DMS114 treated with DMSO at 0.1 percent for 48 hours (cell line): ENCODE results near the gene HIVEP3.

Experiments
- DNase-seq: peaks from one replicate; lab custom pipeline; 2025; ENCODE audit not compliant: unreplicated experiment; lab: John Stamatoyannopoulos, UW

The HIVEP3 gene

GRCh38 chr1:41589395-41589794, 329.3 kb downstream of the HIVEP3 start:
- no peak for DNase-seq

- no peak for DNase-seq
Measured at GRCh38 chr1:41588334-41588875, 330.3 kb downstream of the HIVEP3 start.

- DNase-seq: no peak
Measured at GRCh38 chr1:41587791-41588190, 330.9 kb downstream of the HIVEP3 start.

DNA sequence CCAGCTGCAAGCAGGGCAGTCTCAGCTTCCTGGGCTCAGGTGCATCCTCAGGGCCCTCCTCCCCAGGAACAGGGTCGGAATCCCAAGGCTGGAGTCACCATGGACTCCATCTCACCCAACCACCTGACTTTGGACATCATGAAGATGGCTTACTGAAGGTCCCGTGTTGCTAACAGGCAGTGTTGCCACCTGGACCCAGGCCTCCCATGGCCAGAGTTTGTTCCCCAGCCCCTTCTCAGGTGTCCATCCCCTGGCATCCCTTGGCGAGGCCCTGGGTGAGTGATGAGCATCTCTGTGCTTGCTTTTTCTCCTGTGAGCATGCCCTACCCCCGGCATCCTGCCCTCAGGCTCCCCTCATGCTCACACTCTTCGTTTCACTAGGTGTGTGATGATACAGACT, 332.5 kb downstream of the HIVEP3 start:
- no peak for DNase-seq

- no peak for DNase-seq
Measured at GRCh38 chr1:41583658-41584547, 334.8 kb downstream of the HIVEP3 start.

DNA sequence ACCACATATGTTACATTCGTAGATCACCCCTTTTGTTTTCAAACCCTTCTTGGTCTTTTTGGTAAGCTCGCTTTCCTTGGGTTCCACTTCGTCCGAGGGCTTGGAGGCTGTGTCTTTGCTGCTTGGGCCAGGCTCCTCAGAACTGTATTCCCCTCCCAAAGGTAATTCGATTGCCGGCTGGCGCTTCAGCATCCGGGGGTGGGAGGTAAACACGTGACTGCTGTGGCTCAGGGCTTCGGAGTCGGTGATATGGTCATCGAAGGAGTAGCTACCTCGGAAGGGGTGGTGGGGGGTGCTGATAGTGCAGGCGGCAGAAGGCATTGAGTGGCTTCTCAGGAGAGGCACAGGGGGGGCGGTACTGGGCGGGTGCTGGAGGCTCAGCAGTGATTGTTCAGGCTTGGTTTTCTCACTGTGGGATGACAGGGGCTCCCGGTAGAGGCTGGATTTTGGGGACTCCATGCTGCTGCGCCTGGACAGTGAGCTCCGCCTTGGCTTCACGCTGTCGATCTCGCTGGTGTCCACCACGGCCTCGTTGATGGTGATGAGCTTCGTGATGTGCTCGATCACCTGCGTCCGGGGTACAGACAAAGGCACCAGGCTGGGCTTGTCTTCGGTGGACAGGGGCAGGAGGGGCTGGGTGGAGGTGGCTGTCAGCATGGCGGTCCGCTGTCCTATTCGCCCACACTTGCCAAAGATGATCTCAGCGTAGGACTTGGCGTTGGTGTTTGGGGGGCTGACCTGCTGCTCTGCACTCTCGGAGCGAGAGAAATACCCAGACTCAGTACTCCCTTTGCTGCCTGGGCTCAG, 335.7 kb downstream of the HIVEP3 start:
- no peak for DNase-seq

GRCh38 chr1:41582351-41582750, 336.4 kb downstream of the HIVEP3 start:
- no peak for DNase-seq

DNA sequence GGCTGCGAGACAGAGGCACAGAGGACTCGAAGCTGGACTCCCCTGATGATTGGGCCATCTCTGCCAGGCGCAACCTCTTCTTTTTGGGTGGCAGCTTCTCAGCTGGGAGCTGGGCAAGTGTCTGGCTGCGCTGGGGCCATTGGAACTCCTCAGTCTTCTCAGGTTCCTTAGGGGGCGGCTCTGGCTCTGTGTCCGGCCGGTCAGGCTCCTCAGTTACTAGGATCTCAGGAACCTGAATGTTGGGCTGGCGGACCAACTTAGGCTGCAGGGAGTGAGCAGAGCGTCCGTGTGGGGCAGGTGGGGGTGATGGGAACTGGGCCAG, 336.8 kb downstream of the HIVEP3 start:
- no peak for DNase-seq

DNA sequence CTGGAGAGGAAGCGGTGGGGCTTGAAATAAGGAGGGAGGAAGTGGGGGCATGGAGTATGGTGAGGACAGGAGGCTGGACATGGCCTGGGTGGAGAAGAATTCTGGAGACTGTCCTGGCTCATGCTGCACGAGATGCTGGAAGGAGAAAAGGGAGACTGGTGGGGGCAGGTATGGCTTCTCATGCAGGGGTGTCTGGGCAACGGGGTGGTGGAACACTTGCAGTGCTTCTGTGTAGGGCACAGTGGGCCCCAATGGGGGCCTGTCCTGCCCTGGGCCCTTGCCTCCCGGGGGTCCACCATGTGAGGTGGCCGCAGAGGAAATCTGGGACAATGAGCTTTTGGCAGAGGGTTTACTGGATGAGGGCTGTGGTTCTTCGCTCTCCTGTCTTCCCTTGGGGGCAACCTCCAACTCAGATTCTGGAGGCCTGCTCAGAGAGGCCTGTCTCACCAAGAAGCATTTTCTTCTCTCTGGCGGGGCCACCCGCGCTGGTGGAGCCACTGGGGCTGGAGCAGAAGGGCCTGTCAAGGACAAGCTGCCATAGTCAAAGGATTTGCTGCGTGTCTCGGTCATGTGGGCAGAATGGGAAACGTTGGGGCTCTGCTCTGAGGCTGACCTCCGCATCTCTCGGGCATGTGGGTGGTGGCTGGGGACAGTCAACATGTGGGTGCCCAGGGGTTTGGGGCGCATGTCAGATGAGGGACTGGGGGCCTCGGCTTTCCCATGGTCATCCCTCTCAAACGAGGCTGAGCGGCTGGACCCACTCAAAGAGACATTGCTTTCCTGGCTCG, 337.3 kb downstream of the HIVEP3 start:
- DNase-seq: no peak

GRCh38 chr1:41580520-41581172, 338.1 kb downstream of the HIVEP3 start:
- no peak for DNase-seq

DNA sequence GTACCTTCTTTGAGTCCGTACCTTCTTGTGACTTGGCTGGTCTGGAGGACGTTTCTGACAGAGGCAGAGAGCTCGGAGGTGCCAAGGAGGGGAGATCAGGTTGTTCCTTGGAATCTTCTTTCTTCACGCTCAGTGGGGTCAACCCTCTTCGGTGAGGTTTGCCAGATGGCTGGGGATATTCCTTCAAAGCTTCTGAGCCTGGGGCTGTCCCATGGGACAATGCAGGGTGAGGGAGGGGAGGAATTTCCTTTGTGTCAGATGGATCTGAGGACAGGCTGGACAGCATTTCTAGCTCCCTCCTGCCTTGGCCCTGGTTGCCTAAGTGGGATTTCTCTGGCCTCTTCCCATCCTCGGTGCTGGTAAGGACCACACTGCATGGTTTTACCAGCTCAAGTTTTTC, 338.7 kb downstream of the HIVEP3 start:
- DNase-seq: no peak

GRCh38 chr1:41578712-41579335, 339.9 kb downstream of the HIVEP3 start:
- DNase-seq: no peak

GRCh38 chr1:41576620-41577019, 342.1 kb downstream of the HIVEP3 start:
- no peak for DNase-seq

GRCh38 chr1:41576206-41576605, 342.5 kb downstream of the HIVEP3 start:
- no peak for DNase-seq

DNA sequence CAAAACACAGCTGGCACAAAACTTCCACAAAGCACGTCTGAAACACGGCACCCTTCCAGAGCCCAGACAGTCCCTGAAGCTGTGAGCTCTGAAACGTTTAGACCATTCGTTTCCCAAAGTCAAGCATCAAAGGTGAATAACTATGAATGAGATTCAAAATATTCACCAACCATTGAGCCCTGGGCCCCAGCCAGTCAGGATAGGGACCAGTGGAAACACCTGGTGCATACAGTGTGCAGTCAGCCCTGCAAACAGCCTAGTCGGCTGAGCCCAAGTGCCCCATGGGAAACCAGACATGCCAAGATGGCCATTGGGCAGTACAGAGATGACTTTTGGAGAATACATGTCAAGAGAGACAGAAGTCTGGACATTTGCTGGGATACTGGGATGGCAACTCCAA, 343.9 kb downstream of the HIVEP3 start:
- DNase-seq: no peak

DNA sequence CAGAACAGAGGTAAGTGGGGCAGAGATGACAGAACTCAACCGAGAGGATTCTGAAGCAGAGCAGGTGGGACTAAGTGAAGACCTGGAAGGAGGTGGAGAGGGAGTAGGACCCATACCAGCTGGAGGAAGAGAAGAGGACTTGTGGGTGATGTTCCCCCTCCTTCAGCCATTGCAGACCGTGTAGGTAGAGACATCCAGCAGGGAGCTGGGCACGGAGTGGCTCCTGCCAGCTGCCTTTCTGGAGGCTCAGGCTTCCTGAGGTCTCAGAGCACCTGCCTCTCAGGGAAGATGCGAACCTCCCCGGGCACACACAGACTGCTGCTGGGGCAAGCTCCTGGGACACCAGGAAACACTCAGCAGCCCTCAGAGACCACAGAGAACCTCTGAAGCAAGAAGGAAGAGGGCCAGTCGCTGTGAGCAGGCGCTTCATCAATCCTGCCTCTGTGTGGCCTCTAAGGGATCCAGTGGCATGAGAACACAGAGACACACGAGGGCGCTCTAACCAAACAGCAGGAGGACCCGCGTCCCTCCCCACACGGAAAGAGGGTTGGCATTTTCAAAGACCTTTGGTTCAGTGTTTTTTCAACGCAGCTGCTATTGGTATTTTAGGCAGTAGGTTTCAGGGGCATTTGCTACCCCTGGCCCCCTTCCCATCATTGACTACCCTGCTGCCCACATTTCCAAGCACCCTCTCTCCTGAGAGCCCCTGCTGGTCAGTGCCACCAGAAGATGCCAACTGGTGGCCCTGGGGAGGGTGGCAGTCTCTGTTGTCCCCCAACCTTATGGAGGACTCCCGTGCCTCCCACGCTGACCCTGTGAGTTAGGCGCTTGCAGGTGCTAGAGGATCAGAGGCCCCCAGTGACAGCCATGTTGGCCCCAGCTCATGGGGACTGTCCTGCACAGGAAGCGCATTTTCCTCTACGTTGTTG, 344.7 kb downstream of the HIVEP3 start:
- peak; percentile 76 for DNase-seq

DNA sequence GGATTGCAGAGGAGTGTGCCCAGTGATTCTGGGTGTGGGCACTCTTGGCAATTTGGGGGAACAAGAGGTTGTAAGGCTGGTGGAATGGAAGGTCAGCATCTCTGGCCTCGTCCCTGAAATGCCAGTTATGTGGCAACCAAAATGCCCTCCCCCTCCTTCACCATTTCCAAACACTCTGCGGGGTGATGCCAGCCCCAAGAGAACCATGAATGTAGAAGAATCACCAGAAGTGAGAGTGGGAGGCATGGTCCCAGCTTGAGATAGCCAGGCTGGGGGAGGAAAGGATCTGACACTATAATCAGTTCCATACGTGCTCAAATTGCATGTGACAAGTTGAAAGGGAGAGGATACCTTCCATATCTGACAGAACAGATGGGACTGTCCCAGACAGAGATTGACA, 345.5 kb downstream of the HIVEP3 start:
- no peak for DNase-seq

DNA sequence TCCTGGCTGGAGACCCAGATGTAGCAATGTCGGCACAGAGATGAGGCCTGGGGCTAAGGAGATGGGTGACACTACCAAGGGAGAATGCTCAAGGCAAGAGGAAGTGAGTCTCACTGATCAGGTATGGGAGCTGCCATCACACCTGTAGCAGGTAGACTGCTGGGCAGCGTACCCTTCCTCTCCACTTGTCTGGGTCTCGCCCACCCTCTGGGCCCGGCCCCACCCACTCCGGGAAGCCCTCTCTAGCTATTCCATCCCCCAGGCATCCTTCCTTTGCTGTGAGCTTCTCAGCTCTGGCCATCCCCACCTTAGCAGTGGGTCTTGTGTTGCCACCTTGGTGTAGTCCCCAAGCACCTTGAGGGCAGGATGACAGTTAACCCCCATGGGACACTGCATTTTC, 346.5 kb downstream of the HIVEP3 start:
- no peak for DNase-seq

DNA sequence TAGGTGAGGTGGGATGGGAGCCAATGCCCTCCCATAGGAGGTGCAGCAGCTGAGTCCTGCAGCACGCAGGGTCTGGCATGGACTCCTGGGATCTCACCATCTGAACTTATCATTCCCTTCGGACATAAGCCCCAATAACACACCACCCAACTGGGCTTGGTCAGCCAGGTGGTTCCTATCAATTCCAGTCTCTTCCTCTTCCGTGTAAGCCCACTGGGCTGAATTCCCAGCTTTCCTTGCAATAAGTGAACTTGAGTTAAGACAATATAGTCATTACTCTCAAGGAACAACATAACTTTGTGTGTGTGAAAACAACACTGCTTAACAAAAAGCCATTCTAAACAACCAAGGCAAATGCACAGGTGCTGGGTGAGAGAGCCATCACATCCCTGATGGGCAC, 347.7 kb downstream of the HIVEP3 start:
- no peak for DNase-seq
